Mammary epithelial cell (primary cell): ENCODE data around the gene MAPK4.

ENCODE experiments used
- EZH2 ChIP-seq: IDR thresholded peaks from 2 replicates; pipeline ENCODE4 v1.6.1; 2012; ENCODE audit warnings: low read length, inconsistent platforms, borderline replicate concordance
- TF ChIP-seq, protein P1 (sequence below), 2 donors: IDR thresholded peaks in 1 of 2; conservative IDR thresholded peaks in 1 of 2; 2 replicates each; pipeline ENCODE4 v1.5.1; 2011 to 2012; ENCODE audit warnings: inconsistent platforms in 2 of 2, low read length in 2 of 2, mild to moderate bottlenecking in 2 of 2, control low read depth in 1 of 2, low read depth in 1 of 2; ENCODE audit not compliant: insufficient read depth in 1 of 2; ENCODE audit errors: extremely low read depth in 1 of 2

DNA sequence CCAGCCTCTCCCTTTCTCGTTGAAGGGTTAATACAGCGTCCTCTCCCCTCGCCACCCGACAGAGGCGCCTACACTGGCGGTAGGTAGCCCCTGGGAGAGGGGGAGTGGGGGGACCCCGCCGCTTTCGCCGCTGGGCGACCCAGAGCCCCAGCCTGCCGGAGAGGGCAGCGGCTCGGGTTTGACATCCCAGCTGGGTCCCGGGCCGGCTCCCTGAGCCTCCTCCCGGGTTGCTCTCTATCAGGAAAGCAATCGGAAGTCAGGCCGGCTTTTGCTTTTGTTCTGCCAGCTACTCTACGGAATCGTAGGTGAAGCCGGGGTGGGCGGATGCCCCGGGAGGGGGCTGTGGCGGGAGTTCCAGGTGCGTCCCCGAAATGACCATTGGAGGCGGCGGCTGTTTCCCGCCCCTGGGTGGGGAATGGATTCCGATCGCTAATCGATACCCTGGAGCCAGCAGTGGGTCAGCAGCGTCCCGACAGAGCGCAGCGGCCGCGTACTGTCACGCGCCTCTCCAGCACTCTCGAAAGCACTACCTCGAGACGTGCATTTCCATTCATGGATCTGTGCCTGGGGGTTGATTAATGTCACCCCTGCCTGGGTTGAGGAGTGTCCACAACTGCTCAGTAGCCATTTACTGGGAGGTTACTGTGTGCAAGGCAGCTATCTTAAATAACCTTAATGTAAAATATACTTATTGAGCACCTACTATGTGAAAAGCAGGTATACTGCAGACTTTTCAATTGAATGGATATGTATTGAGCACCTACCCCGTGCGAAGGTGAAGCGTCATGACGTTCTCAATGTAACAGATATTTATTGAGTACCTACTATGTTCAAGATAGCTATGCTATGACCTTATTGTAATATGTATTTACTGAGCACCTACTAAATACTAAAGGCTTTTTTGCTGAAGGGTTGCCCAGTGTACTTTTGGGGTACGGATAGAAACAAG, 1.1 kb downstream of the MAPK4 start:
- peak; percentile 44 for TF ChIP-seq EZH2
- TF ChIP-seq, protein P1, sequence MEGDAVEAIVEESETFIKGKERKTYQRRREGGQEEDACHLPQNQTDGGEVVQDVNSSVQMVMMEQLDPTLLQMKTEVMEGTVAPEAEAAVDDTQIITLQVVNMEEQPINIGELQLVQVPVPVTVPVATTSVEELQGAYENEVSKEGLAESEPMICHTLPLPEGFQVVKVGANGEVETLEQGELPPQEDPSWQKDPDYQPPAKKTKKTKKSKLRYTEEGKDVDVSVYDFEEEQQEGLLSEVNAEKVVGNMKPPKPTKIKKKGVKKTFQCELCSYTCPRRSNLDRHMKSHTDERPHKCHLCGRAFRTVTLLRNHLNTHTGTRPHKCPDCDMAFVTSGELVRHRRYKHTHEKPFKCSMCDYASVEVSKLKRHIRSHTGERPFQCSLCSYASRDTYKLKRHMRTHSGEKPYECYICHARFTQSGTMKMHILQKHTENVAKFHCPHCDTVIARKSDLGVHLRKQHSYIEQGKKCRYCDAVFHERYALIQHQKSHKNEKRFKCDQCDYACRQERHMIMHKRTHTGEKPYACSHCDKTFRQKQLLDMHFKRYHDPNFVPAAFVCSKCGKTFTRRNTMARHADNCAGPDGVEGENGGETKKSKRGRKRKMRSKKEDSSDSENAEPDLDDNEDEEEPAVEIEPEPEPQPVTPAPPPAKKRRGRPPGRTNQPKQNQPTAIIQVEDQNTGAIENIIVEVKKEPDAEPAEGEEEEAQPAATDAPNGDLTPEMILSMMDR (conservative IDR thresholded peaks at IDR 0.05 in 1 of 2, IDR thresholded peaks at IDR 0.05 in 1 of 2; ENCODE audit: extremely low read depth in 1 of 2, insufficient read depth in 1 of 2, low read depth in 1 of 2, low read length in 2 of 2), result no peak
